Measurements from ENCODE around the gene NCOA7. TPM values are rescaled to one million over a fixed set of nuclear protein-coding genes. Genes with fewer than 3 reads are reported as not detected.
"Not testable (repeated sequence)": the region's sequence is repeated elsewhere in the genome, so short reads cannot be mapped to it uniquely, and the experiment has no call there.

Gene NCOA7
- total RNA-seq, 1 donor from 2014 or later: 69.0 TPM

DNA sequence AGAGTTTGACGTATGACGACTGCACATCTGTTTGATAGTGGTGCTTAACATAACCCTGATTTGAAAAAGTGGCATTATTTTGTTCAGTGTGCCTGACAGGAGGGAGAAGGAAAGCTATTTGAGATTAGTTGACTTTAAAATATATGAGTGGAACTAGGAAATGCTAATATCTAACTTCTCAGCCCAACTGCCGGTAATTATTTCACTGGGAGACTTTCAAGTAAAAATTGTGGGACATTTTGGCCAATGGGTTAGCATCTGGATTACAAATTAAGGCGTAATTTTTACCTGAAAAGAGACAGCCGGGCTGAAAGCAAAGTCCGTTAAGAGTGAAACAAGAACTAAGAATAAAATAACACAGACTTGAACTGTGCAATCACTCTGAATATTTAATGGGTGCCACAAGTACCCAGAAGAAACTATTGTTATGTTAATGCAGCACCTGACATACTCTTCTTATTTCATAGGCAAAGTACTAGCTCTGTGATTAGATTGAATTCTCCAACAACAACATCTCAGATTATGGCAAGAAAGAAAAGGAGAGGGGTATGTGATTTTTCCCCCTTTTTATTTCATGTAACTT lies 39.3 kb upstream of the NCOA7 start:
- DNase-seq (ENCODE audit: low spot score) (no peak), ATAC-seq (no peak)
- intact Hi-C loops (cut with DNase I): no loop called here

DNA sequence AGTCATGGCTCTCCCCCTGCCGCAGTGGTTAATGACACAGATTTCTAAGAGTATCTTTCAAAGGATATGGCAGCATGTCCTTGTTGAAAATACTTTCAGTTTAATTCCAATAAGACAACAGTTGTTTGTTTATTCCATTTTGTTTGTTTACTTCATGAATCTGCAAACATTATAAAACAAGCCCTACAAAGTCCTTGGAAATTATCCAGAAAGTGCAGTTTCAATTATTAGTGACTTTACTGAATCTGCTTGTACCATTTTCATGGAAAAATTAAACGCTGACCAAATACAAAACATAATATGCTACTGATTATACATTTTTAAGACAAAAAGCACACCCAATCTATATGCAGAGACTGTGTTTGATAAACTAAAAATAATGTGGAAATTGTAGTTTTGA lies 38.0 kb upstream of the NCOA7 start:
- ATAC-seq: no peak
- intact Hi-C loops (cut with DNase I): loop anchor here (2.0 kb wide), 1 partner anchor 438 kb away; no protein-coding TSS in a partner anchor
- no peak for DNase-seq (ENCODE audit: low spot score)

DNA sequence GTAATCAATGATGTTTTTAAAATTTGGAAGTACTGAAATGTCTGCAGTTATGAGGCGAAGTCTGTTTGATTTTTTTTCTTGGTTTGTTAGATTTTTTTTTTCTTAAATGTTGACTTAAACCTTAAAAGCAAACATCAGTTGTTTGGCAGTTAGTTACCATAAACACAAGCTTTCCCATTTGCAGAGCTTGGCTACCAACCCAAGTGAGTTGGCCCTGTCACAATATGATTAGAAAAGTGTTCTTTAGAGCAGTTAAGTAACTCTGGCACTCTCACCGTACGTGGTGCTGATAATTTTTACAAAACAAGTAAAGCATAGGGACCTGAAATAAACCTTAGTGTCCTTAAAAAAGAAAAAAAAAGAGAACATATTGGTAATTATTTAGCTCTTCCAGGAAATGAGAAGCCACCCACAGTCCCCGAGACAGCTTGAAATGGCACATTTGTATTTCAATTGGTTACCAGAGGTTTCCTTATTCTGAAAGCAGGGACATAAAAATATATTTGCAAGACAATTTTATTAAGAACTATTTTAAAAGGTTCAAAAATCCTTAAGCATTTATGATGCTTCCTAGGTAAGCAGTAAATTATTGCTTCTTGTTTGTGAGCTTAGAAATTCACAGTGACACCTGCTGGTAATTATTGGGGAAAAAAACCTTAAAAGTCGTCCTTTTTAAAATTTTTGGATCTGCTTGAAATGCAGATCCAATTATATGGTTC lies 37.4 kb upstream of the NCOA7 start:
- no peak for ATAC-seq
- no peak for DNase-seq (ENCODE audit: low spot score)
- intact Hi-C loops (cut with DNase I): loop anchor here (2.0 kb wide), 1 partner anchor 439 kb away; no protein-coding TSS in a partner anchor

DNA sequence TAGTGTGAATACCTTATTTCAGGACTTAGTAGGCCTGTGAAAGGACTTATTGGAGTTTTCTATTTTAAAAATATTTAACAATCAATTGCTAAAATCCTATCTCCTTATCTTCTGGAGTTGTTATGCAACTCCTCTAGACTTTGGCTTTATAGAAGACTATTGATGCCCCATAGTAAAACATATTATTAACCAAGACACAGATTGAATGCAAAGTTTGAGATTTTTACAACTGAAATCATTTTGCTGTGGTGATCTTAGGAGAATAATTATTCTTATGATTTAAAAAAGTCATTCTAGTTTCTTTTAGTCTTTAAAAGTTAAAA lies 36.9 kb upstream of the NCOA7 start:
- intact Hi-C loops (cut with DNase I): loop anchor here (2.0 kb wide), 1 partner anchor 439 kb away; no protein-coding TSS in a partner anchor
- no peak for DNase-seq (ENCODE audit: low spot score)
- no peak for ATAC-seq

DNA sequence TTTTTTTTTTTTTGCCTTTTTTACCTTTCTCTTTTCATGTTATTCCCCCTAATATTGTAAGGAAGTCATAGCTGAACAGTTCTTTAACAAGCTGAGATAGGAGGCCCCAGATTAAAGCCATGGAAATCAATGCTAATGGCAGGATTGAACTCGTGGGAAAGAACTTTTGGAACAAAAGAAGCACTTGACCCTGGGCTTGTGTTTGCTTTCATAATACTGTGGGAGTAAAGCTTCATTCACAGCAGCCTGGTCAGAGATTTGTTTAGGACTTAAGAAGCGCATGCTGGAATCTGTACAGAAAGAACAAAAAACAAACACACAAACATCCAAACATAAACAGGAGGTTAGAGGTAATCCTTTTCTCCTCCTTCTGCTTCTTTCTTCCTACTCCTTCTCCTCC lies 36.2 kb upstream of the NCOA7 start:
- intact Hi-C loops (cut with DNase I): no loop called here
- no peak for ATAC-seq
- no peak for DNase-seq (ENCODE audit: low spot score)

DNA sequence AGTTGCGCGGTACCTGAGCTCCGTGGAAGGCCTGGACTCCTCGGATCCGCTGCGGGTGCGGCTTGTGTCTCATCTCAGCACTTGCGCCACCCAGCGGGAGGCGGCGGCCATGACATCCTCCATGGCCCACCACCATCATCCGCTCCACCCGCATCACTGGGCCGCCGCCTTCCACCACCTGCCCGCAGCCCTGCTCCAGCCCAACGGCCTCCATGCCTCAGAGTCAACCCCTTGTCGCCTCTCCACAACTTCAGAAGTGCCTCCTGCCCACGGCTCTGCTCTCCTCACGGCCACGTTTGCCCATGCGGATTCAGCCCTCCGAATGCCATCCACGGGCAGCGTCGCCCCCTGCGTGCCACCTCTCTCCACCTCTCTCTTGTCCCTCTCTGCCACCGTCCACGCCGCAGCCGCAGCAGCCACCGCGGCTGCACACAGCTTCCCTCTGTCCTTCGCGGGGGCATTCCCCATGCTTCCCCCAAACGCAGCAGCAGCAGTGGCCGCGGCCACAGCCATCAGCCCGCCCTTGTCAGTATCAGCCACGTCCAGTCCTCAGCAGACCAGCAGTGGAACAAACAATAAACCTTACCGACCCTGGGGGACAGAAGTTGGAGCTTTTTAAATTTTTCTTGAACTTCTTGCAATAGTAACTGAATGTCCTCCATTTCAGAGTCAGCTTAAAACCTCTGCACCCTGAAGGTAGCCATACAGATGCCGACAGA lies 31.4 kb upstream of the NCOA7 start:
- intact Hi-C loops (cut with DNase I): no loop called here
- DNase-seq (ENCODE audit: low spot score) (no peak), ATAC-seq (peak; percentile 13)

DNA sequence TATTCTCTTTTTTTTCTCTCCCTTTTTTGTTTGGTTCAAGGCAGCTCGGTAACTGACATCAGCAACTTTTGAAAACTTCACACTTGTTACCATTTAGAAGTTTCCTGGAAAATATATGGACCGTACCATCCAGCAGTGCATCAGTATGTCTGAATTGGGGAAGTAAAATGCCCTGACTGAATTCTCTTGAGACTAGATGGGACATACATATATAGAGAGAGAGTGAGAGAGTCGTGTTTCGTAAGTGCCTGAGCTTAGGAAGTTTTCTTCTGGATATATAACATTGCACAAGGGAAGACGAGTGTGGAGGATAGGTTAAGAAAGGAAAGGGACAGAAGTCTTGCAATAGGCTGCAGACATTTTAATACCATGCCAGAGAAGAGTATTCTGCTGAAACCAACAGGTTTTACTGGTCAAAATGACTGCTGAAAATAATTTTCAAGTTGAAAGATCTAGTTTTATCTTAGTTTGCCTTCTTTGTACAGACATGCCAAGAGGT lies 30.8 kb upstream of the NCOA7 start:
- intact Hi-C loops (cut with DNase I): no loop called here
- DNase-seq (ENCODE audit: low spot score): no peak
- ATAC-seq: no peak

DNA sequence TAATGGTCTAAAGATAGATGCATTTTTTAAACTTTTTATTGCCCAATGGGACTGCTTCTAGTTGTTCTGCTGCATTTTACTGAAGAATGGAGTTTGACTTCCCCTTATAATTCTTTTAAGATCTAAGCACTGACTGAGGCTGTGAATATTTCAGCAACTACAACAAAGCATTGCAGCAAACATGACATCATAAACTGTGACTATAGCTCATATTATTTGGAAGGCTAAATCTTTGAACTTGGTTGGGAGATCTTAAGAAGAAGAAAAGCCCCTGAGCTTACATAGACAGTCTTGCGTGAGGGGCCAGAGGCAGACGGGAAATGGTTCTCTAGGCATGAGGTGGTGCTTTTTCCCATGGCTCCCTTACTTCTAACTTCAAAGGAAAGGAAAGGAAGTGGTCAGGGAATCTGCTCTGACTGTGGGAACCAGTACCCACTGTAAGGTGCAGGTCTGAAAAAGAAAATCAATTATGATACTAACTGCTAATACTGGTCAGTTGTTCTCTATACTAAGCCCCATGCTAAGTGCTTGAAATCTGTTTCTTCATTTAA lies 26.6 kb upstream of the NCOA7 start:
- ATAC-seq: no peak
- no peak for DNase-seq (ENCODE audit: low spot score)
- intact Hi-C loops (cut with DNase I): no loop called here

DNA sequence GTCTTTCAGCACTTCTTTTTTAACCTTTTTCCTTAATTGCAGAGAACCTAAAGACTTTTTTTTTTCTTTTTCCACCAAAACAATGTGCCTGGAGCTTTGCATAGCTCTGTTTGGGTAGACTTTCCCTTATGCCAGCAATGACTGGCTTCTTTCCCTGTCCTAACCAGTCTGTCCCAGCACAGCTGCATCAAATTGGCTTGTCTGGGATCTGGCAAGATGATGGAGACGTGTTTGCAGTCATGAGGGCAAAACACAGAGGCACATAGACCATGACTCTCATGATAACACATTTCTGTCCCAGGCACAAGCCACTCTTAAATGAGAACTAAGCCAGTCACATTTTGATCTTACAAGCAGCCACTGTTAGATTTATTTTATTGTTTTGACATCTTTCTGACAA lies 24.8 kb upstream of the NCOA7 start:
- intact Hi-C loops (cut with DNase I): loop anchor here (5.0 kb wide), 1 partner anchor 454 kb away; no protein-coding TSS in a partner anchor
- DNase-seq (ENCODE audit: low spot score): no peak
- no peak for ATAC-seq

DNA sequence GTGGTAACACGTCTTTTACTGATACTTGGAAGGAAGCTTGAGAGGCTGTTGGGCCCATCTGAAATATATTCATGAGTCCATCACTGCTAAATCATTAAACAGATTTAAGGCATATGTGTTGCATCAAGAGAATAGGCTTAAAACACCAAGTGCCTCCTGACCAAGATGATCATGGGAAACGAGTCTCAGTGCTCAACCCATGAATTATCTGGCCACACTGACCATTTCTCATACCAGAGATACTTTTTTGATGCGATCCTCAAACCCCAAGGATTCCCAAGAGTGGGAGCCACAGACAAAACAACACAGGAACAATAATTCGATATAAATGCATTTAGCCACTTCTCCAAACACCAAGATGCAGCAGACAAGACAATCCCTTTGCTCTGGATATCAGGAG lies 24.1 kb upstream of the NCOA7 start:
- ATAC-seq (no peak), DNase-seq (ENCODE audit: low spot score) (no peak)
- intact Hi-C loops (cut with DNase I): loop anchor here (5.0 kb wide), 1 partner anchor 454 kb away; no protein-coding TSS in a partner anchor

DNA sequence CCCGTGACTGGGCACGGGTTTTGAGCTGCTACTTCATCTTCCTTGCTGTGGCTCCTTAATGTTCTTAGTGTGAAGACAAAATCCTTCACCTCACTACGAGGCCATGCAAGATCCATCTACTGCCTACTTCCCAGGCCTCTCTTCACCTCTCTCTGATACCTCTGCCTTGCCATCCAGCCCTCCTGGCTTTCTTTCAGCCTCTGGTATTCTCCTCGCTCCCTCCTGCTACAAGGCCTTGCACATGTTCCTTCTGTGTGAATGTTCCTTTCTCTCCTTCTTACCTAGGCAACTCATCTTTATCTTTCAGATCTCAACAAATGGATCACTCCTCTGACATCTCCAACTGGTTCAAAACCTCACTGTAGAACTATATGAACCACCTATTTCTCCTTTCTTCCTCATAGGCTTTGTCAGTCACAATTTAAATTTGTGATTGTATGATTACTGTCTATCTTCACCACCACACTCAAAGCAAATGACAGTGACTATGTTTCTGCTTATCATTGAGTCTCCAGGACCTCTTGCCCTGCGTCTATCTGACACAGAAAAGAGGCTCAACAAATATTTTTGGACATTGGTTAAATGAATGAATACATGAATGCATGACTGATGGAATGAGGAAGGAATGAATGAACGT lies 21.5 kb upstream of the NCOA7 start:
- DNase-seq (ENCODE audit: low spot score) (no peak), ATAC-seq (no peak)
- intact Hi-C loops (cut with DNase I): loop anchor here (5.0 kb wide), 1 partner anchor 457 kb away; no protein-coding TSS in a partner anchor

DNA sequence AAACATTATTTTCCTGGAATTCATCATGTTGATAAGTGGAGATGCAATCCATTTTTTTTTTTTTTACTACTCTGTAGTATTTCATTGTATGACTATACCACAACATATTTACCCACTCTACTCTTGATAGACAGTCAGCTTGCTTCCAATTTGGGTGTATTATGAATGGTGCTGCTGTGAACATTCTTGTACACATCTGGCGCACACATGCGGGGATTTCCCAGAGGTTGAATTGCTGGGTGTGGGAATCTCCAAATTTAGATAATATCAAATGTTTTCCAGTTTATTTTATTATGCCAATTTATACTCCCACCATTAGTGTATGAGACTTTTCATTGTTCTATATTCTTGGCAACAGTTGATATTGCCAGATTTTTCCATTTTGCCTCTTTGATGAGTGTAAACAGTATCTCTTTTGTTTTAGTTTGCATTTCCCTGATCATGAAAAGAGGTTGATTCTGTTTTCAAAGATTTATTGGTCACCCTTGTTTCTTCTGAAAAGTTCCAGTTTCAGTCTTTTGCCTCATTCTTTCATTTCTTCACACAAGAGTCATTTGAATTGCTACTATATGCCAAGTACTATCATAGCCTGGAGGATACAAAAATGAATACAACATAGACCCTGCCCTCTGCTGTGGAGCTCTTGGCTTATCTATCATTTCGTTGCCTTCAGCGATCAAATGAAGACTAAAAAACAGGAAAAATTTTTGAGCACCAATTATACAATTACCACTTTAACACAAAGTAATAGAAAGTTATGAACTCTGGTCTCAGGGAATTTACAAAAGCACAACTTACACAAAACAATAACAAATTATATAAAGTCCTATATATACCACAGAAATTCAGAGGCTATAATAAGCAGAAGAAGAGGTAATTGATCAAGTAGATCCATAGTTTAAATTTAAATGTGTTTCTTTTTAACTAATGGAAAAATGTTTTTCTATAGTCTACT lies 17.1 kb upstream of the NCOA7 start:
- ATAC-seq: peak; percentile 58
- intact Hi-C loops (cut with DNase I): no loop called here
- no peak for DNase-seq (ENCODE audit: low spot score)

DNA sequence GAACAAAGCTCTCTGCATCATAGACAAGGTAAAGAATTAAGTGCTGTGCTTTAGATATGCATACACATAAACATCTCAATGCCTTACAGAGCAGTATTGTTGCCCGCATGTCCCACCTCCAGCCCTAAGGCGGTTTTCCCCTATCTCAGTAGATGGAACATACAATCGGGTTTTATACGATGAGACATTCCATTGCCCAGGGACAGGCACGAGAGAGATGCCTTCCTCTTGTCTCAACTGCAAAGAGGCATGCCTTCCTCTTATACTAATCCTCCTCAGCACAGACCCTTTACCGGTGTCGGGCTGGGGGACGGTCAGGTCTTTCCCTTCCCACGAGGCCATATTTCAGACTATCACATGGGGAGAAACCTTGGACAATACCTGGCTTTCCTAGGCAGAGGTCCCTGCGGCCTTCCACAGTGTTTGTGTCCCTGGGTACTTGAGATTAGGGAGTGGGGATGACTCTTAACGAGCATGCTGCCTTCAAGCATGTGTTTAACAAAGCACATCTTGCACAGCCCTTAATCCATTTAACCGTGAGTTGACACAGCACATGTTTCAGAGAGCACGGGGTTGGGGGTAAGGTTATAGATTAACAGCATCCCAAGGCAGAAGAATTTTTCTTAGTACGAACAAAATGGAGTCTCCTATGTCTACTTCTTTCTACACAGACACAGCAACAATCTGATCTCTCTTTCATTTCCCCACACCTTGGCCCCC lies 14.5 kb upstream of the NCOA7 start:
- intact Hi-C loops (cut with DNase I); DNase-seq (ENCODE audit: low spot score); ATAC-seq: not testable (repeated sequence)

DNA sequence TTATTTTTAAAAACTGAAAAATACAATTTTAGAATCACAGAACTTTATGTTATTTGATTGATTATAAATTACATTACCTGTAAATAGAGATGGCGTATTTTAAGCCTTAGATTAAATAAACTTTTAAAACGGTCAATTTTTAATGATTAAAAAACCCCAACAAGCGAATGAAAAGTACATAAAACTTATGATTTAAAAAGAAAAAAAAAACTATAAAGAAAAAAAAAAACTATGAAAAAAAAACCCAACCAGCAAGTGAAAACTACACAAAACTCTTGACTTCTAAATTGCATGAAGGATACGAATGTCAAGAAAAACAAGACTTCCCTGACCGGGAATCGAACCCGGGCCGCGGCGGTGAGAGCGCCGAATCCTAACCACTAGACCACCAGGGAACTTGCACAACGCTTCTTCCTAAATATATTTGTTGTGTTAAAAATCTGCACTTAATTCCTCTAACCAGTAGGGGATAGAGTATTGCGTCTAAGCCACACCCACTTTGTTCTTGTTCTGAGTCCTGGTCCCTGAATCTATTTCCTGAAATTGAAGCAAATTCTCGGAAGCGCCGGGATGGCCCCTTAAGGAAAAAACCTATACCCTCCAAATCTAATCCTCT lies 10.7 kb upstream of the NCOA7 start:
- DNase-seq (ENCODE audit: low spot score): peak; percentile 93
- peak; percentile 98 for ATAC-seq
- intact Hi-C loops (cut with DNase I): loop anchor here (10.0 kb wide), 1 partner anchor 175 kb away; the partner anchor contains the start of gene HINT3

DNA sequence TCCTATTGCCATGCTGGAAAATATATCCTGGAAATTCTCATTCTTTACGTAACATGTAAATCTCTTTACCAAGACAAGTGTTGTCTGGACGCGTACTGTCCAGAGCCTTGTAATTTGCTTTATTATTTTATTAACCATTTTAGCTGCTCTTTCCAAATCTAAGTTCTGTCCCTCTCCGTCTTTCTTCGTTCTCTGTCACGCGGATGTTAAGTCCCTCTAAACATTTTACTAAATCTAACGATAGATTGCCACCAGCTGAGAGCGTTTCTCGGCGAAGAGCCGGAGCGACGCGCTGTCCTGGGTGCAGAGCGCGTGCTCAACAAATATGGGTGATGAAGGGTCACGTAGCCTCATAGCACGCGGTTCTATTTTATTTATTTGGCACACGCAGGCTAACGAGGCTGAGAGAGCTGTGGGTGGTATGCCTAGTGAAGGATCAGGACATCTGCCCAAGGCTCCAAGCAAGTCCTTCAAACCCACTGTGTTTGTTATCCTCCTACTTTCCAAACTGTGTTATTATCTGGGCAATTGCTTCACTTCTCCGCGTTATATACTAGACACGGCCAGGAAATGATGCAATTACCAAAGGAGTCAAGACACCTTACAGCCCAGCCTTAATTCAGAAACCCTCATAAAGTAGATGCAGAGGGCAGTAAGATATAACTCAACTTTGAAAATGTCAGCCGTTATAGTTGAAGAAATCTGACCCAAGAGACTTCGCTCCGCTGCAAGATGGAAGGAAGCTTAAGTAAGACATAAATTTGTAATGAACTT lies 10.0 kb upstream of the NCOA7 start:
- intact Hi-C loops (cut with DNase I): loop anchor here (10.0 kb wide), 1 partner anchor 174 kb away; the partner anchor contains the start of gene HINT3
- peak; percentile 69 for DNase-seq (ENCODE audit: low spot score)

DNA sequence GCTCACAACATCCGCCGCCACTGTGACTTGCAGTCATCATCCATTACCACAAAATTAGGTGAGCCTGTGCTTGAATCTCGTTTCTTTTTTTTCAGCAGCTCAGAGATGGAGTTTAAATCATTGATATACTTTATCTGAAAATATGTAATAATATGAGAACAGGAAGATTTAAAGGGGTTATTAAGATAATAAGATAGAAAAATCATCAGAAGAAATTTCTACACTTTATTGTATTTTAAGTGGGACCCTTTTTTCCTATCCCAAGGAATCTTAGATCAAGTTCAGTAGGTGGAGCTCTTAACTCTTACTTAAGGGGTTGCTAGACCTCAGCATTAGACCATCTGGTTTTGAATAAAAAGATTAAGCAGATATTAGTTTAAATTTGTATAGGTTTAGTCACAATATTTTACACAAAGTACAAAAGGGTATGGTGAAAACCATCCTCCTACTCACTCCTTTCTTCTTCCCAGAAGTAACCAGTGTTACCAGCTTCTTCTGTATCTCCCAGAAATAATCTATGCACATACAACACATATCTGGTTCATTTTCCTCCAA lies 9.4 kb upstream of the NCOA7 start:
- peak; percentile 46 for ATAC-seq
- intact Hi-C loops (cut with DNase I): loop anchor here (10.0 kb wide), 1 partner anchor 173 kb away; the partner anchor contains the start of gene HINT3
- no peak for DNase-seq (ENCODE audit: low spot score)

More for the DNA sequence above, 10.0 kb upstream of the NCOA7 start:
- ATAC-seq: peak; percentile 91

Data from sciatic nerve (tissue), 2 donors.